A549 treated with AZD9567 at 1 μM for 4 hours (cell line): ENCODE data around the gene TNFAIP8L3. TPM values are rescaled to one million over a fixed set of nuclear protein-coding genes. Genes with fewer than 3 reads are reported as not detected.

Experiments
- total RNA-seq: library from RNA; stranded (reverse); fragments of 200-300 nt; extraction: Qiagen RNA extraction; gene quantifications from 5 replicates; pipeline ENCODE4 v1.2.3, GENCODE V29; 2022; ENCODE audit not compliant: insufficient read depth

TNFAIP8L3 gene
- 19.0 to 29.1 TPM (median 23.6 TPM) in 5 replicates for total RNA-seq

DNA sequence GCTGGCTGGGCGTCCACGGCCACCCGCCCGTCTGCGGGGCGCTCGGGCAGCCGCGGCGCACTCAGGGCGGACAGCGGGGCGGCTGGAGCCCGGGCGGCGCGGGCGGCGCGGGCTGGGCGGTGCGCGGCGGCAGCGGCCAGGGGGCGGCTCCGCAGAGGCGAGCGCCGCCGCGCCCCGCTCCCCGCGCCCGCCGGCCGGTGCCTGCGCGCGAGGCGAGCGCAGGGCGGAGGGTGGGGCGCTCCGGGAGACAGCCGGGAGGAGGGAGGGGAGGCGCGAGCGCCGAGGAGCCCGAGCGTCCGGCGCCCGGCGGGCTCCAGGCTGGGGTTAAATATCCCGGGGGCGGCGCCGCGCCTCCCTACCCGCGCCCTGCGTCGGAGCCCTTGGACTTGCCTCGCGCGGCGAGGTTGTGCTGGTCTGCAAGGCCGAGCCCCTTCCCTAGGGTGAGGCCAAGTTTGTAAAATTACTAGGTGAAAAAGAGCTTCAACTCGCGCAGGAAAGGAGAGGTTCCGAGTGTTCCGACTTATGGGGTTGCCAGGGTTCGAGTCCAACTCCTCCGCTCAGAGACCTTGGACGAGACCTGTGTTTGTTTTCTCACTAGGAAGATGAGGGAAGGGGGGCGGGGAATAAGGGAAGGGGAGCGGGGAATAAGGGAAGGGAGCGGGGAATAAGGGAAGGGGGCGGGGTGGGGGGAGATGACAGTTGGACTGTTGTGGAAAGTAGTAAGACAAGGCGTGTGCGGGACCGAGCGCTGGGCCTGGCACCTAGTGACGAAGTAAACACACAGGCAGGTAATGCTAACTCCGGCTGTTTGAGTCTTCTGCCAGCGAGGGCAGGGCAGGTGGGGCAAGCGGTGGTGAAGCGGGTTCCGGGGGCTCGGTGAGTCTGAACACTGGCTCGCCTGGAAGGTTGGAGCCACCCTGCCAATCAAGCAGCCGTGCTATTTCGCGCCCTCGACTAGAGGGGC is at the start of gene TNFAIP8L3:
TNFAIP8L3 (minus strand) TSS at position 301 of the 964 bp plus-strand sequence. CDS start 311 bp downstream, outside the sequence.

Other genes starting within 250 kb of the TNFAIP8L3 start
- gene AP4E1, start 186.2 kb downstream of the TNFAIP8L3 start, total RNA-seq, result 7.2 to 10.6 TPM (median 9.1 TPM) in 5 replicates
- 0.15 to 0.37 TPM (median 0.25 TPM) in 4 of 5 replicates, not detected in the other for gene CYP19A1, start 243.7 kb upstream of the TNFAIP8L3 start, total RNA-seq
- gene GLDN, start 246.7 kb upstream of the TNFAIP8L3 start, total RNA-seq, result 0.03 to 0.08 TPM (median 0.05 TPM) in 3 of 5 replicates, not detected in the others